NCI-H146 treated with DMSO at 0.1 percent for 48 hours (cell line): ENCODE results near the gene OR5AC2.

Experiments used
- DNase-seq: peaks from one replicate; lab custom pipeline; 2025; ENCODE audit not compliant: unreplicated experiment; lab: John Stamatoyannopoulos, UW

OR5AC2 gene

GRCh38 chr3:98136631-98137030 lies 49.7 kb downstream of the OR5AC2 start:
- no peak for DNase-seq
